Naive thymus-derived CD8-positive, alpha-beta T cell (primary cell): ENCODE measurements around the gene FBXW8. TPM values are rescaled to one million over a fixed set of nuclear protein-coding genes. Genes with fewer than 3 reads are reported as not detected.

Experiments used
- ATAC-seq, 2 donors: fragments of 150-1000 bp; cut with Tn5 transposase in 1 of 2; sonication (Bioruptor Pico), chemical (Tn5 transposase) in 1 of 2; 1 replicate in 1 of 2; 2 replicates in 1 of 2; pipeline ENCODE4 v1.10.0; 2021; ENCODE audit warnings: mild to moderate bottlenecking in 2 of 2, moderate library complexity in 2 of 2
- POLR2A ChIA-PET: fragments of 350-600 bp; sonication (Branson Sonifier 250); formaldehyde crosslinking; loops from one replicate; lab custom pipeline; 2021; ENCODE audit warnings: antibody characterized with exemption; lab: Charles Lee
- DNase-seq, 10 donors: peaks; one replicate each; pipeline versions ENCODE4 v3.0.0 to v3.0.0-alpha.2; 2020 to 2022
- H3K27ac Mint-ChIP-seq, 10 donors: one replicate each; pipeline ENCODE4 v1.8.0; 2020 to 2022; ENCODE audit warnings: mild to moderate bottlenecking in 10 of 10, mixed read lengths in 10 of 10, moderate library complexity in 4 of 10, inconsistent platforms in 1 of 10
- H3K27me3 Mint-ChIP-seq, 5 donors: one replicate each; pipeline ENCODE4 v1.8.0; 2021 to 2022; ENCODE audit warnings: mixed read lengths in 5 of 5
- H3K36me3 Mint-ChIP-seq, 3 donors: one replicate each; pipeline ENCODE4 v1.8.0; 2020 to 2022; ENCODE audit warnings: mixed read lengths in 3 of 3, mild to moderate bottlenecking in 2 of 3, inconsistent platforms in 1 of 3
- H3K4me1 Mint-ChIP-seq, 4 donors: one replicate each; pipeline ENCODE4 v1.8.0; 2021 to 2022; ENCODE audit warnings: mixed read lengths in 4 of 4
- H3K4me3 Mint-ChIP-seq, 10 donors: one replicate each; pipeline ENCODE4 v1.8.0; 2020 to 2022; ENCODE audit warnings: mild to moderate bottlenecking in 10 of 10, mixed read lengths in 10 of 10, moderate library complexity in 6 of 10, inconsistent platforms in 1 of 10
- H3K9me3 Mint-ChIP-seq, 9 donors: one replicate each; pipeline ENCODE4 v1.8.0; 2020 to 2022; ENCODE audit warnings: mixed read lengths in 9 of 9, mild to moderate bottlenecking in 3 of 9, inconsistent platforms in 1 of 9, moderate library complexity in 1 of 9
- polyA plus RNA-seq, 3 donors: library from polyadenylated mRNA; unstranded; fragments of 300-500 nt; fragmentation: Illumina TruSeq; gene quantifications; one replicate each; pipeline ENCODE4 v1.2.3, GENCODE V29; 2021
- total RNA-seq, 8 experiments: library from RNA in 2 of 8; stranded (reverse) in 2 of 8; gene quantifications; one replicate each; pipeline ENCODE4 v1.2.3 and lab custom pipeline; 2021 to 2026

FBXW8 gene
- total and polyA plus RNA-seq, 5 experiments from 2014 or later, result 5.3 to 18.3 (median 9.0) TPM

- H3K27ac Mint-ChIP-seq, result no peak overlapping the region
- ATAC-seq (no peak), DNase-seq (no peak)
- H3K36me3 Mint-ChIP-seq, result peaks cover 0 to 2% (median 0%) of the 10 kb centered on the region in 3 donors
- POLR2A ChIA-PET, result no interaction called here
- H3K27me3 Mint-ChIP-seq, result peaks cover 0 to 9% (median 4%) of the 10 kb centered on the region in 5 donors
- no peak overlapping the region for H3K4me3 Mint-ChIP-seq
- H3K9me3 Mint-ChIP-seq, result no peaks in the 10 kb centered on the region
- H3K4me1 Mint-ChIP-seq, result peaks cover 0 to 2% (median 0%) of the 10 kb centered on the region in 4 donors
Observed at GRCh38 chr12:116891019-116891418, 19.7 kb upstream of the FBXW8 start.

- Mint-ChIP-seq H3K36me3 (peaks cover 0 to 2% (median 0%) of the 10 kb centered on the region in 3 donors), H3K9me3 (no peaks in the 10 kb centered on the region), H3K4me3 (no peak overlapping the region), H3K4me1 (no peaks in the 10 kb centered on the region), H3K27ac (no peak overlapping the region), H3K27me3 (peaks cover 0 to 9% (median 3%) of the 10 kb centered on the region in 5 donors)
- no peak for ATAC-seq
- DNase-seq, result no peak
- POLR2A ChIA-PET, result no interaction called here
Observed at GRCh38 chr12:116892349-116893140, 18.2 kb upstream of the FBXW8 start.

- Mint-ChIP-seq H3K4me3 (no peak overlapping the region), H3K27ac (no peak overlapping the region), H3K9me3 (no peaks in the 10 kb centered on the region), H3K36me3 (peaks cover 0 to 2% (median 0%) of the 10 kb centered on the region in 3 donors), H3K4me1 (no peaks in the 10 kb centered on the region), H3K27me3 (peaks cover 0 to 24% (median 11%) of the 10 kb centered on the region in 5 donors)
- no peak for ATAC-seq
- DNase-seq, result no peak
- POLR2A ChIA-PET, result no interaction called here
Observed at GRCh38 chr12:116894913-116895312, 15.8 kb upstream of the FBXW8 start.

GRCh38 chr12:116896411-116896924, 14.3 kb upstream of the FBXW8 start:
- Mint-ChIP-seq H3K27ac (no peak overlapping the region), H3K36me3 (no peaks in the 10 kb centered on the region), H3K27me3 (peaks cover 2 to 37% (median 16%) of the 10 kb centered on the region in 5 donors), H3K4me1 (peaks cover 0 to 3% (median 0%) of the 10 kb centered on the region in 4 donors), H3K9me3 (no peaks in the 10 kb centered on the region), H3K4me3 (no peak overlapping the region)
- POLR2A ChIA-PET, result no interaction called here
- DNase-seq, result no peak
- no peak for ATAC-seq

- Mint-ChIP-seq H3K36me3 (no peaks in the 10 kb centered on the region), H3K4me3 (no peak overlapping the region), H3K27ac (no peak overlapping the region), H3K9me3 (no peaks in the 10 kb centered on the region), H3K27me3 (peaks cover 3 to 47% (median 18%) of the 10 kb centered on the region in 5 donors), H3K4me1 (peaks cover 0 to 3% (median 0%) of the 10 kb centered on the region in 4 donors)
- no peak for ATAC-seq
- POLR2A ChIA-PET, result no interaction called here
- no peak for DNase-seq
Observed at GRCh38 chr12:116897476-116897875, 13.3 kb upstream of the FBXW8 start.

GRCh38 chr12:116898669-116899068, 12.1 kb upstream of the FBXW8 start:
- Mint-ChIP-seq H3K36me3 (no peaks in the 10 kb centered on the region), H3K4me3 (no peak overlapping the region), H3K4me1 (peaks cover 0 to 3% (median 0%) of the 10 kb centered on the region in 4 donors), H3K27me3 (peaks cover 3 to 57% (median 21%) of the 10 kb centered on the region in 5 donors), H3K9me3 (no peaks in the 10 kb centered on the region), H3K27ac (no peak overlapping the region)
- no peak for DNase-seq
- POLR2A ChIA-PET, result interaction anchor here (0.6 kb wide), 1 partner anchor 17 kb away, joined by 7 read pairs; no protein-coding TSS in a partner anchor
- no peak for ATAC-seq

GRCh38 chr12:116901612-116902011, 9.1 kb upstream of the FBXW8 start:
- H3K9me3 Mint-ChIP-seq, result no peaks in the 10 kb centered on the region
- DNase-seq (no peak), ATAC-seq (no peak)
- H3K27ac Mint-ChIP-seq, result no peak overlapping the region
- H3K4me3 Mint-ChIP-seq, result no peak overlapping the region
- peaks cover 8 to 55% (median 22%) of the 10 kb centered on the region in 5 donors for H3K27me3 Mint-ChIP-seq
- H3K4me1 Mint-ChIP-seq, result peaks cover 0 to 6% (median 0%) of the 10 kb centered on the region in 4 donors
- H3K36me3 Mint-ChIP-seq, result no peaks in the 10 kb centered on the region
- POLR2A ChIA-PET, result no interaction called here

- POLR2A ChIA-PET, result no interaction called here
- DNase-seq (no peak), ATAC-seq (no peak)
- H3K4me3 Mint-ChIP-seq, result no peak overlapping the region
- peak overlapping the region in 2 of 10 donors; percentile 31 to 32 for H3K27ac Mint-ChIP-seq
- H3K27me3 Mint-ChIP-seq, result peaks cover 8 to 47% (median 16%) of the 10 kb centered on the region in 5 donors
- H3K9me3 Mint-ChIP-seq, result no peaks in the 10 kb centered on the region
- no peaks in the 10 kb centered on the region for H3K36me3 Mint-ChIP-seq
- peaks cover 0 to 6% (median 0%) of the 10 kb centered on the region in 4 donors for H3K4me1 Mint-ChIP-seq
Observed at GRCh38 chr12:116903818-116904217, 6.9 kb upstream of the FBXW8 start.

- ATAC-seq (no peak), DNase-seq (no peak)
- Mint-ChIP-seq H3K36me3 (no peaks in the 10 kb centered on the region), H3K9me3 (no peaks in the 10 kb centered on the region), H3K27ac (no peak overlapping the region), H3K4me3 (no peak overlapping the region), H3K4me1 (peaks cover 4 to 8% (median 6%) of the 10 kb centered on the region in 4 donors), H3K27me3 (peaks cover 6 to 29% (median 8%) of the 10 kb centered on the region in 5 donors)
- POLR2A ChIA-PET, result no interaction called here
Observed at GRCh38 chr12:116906285-116906684, 4.5 kb upstream of the FBXW8 start.

- peak overlapping the region; percentile 86 to 99 (median 95) for H3K4me3 Mint-ChIP-seq
- H3K27me3 Mint-ChIP-seq, result no peaks in the 10 kb centered on the region
- peak overlapping the region in 9 of 10 donors; percentile 78 to 96 (median 88) for H3K27ac Mint-ChIP-seq
- H3K36me3 Mint-ChIP-seq, result peaks cover 0 to 5% (median 2%) of the 10 kb centered on the region in 3 donors
- ATAC-seq (no peak), DNase-seq (no peak)
- H3K4me1 Mint-ChIP-seq, result peaks cover 15 to 37% (median 32%) of the 10 kb centered on the region in 4 donors
- no peaks in the 10 kb centered on the region for H3K9me3 Mint-ChIP-seq
- POLR2A ChIA-PET, result interaction anchor here (2.9 kb wide), 1 partner anchor 14 kb away, joined by 10 read pairs; no protein-coding TSS in a partner anchor
Observed at GRCh38 chr12:116910280-116910644, 488 bp upstream of the FBXW8 start.

- no peaks in the 10 kb centered on the region for H3K27me3 Mint-ChIP-seq
- H3K9me3 Mint-ChIP-seq, result no peaks in the 10 kb centered on the region
- peaks cover 37 to 80% (median 78%) of the 10 kb centered on the region in 4 donors for H3K4me1 Mint-ChIP-seq
- peaks cover 0 to 15% (median 8%) of the 10 kb centered on the region in 3 donors for H3K36me3 Mint-ChIP-seq
- ATAC-seq, result no peak
- no peak for DNase-seq
- no peak overlapping the region for H3K4me3 Mint-ChIP-seq
- H3K27ac Mint-ChIP-seq, result no peak overlapping the region
- POLR2A ChIA-PET, result interaction anchor here (0.7 kb wide), 2 partner anchors 17 to 30 kb away, joined by 6 to 7 read pairs; no protein-coding TSS in a partner anchor
Observed at GRCh38 chr12:116915326-116915725, 4.6 kb downstream of the FBXW8 start.

GRCh38 chr12:116916122-116916521, 5.4 kb downstream of the FBXW8 start:
- no peaks in the 10 kb centered on the region for H3K27me3 Mint-ChIP-seq
- ATAC-seq (no peak), DNase-seq (no peak)
- H3K9me3 Mint-ChIP-seq, result no peaks in the 10 kb centered on the region
- peaks cover 0 to 15% (median 8%) of the 10 kb centered on the region in 3 donors for H3K36me3 Mint-ChIP-seq
- H3K4me1 Mint-ChIP-seq, result peaks cover 40 to 85% (median 82%) of the 10 kb centered on the region in 4 donors
- POLR2A ChIA-PET, result no interaction called here
- H3K4me3 Mint-ChIP-seq, result no peak overlapping the region
- peak overlapping the region in 1 of 10 donors; percentile 84 for H3K27ac Mint-ChIP-seq

GRCh38 chr12:116916714-116917114, 6.0 kb downstream of the FBXW8 start:
- Mint-ChIP-seq H3K27ac (peak overlapping the region in 2 of 10 donors; percentile 73 to 84), H3K27me3 (no peaks in the 10 kb centered on the region), H3K36me3 (peaks cover 0 to 15% (median 8%) of the 10 kb centered on the region in 3 donors), H3K4me1 (peaks cover 38 to 84% (median 82%) of the 10 kb centered on the region in 4 donors), H3K9me3 (no peaks in the 10 kb centered on the region), H3K4me3 (peak overlapping the region in 2 of 10 donors; percentile 29 to 72)
- peak in 1 of 2 donors; percentile 28 for ATAC-seq
- POLR2A ChIA-PET, result no interaction called here
- peak in 2 of 10 donors; percentile 29 to 30 for DNase-seq
